ENCODE measurements around the gene AARSD1.

The AARSD1 gene

DNA sequence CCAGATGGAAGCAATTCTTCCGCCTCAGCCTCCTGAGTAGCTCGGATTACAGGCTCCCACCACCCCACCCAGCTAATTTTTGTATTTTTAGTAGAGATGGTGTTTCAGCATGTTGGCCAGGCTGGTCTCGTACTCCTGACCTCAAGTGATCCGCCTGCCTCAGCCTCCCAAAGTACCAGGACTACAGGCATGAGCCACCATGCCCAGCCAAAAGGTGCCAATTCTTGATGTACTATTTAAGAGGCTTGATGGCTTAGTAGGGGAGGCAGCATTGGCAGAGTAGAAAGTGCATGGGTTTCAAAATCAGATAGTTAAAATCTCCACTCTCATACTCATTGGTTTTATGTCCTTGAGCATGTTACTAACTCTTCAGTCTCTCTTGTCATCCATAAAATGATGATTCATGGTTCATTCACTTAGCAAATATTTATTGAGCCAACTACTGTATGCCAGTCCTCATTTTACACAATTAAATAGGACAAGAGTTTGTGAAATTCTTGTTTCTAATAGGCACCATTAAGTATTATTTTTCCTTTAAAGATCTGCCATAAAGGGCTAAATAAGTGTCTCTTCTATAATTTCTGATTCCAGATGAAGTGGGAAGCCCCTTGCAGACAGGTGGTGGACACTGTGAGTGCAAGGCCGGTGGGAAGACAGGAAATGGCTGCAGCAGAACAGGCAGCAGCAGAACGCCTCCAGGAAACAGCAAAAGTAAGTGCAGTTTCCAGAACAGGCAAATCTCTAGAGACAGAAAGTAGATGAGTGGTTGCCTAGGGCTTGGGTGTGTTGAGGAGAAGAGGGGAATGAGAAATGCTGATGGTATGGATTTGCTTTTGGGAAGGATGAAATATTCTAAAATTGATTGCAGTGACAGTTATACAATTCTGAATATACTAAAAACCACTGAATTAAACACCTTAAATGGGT, 25.7 kb upstream of the AARSD1 start:
- H3K79me2 ChIP-seq (ENCODE audit: low read length), result peaks cover 12% of the 10 kb centered on the region
- no peak overlapping the region for H3K4me2 ChIP-seq (ENCODE audit: low read depth, low read length)
- H3K4me1 ChIP-seq (ENCODE audit: low read length), result no peaks in the 10 kb centered on the region
- no peak overlapping the region for H3K4me3 ChIP-seq (ENCODE audit: low read length)
- no peaks in the 10 kb centered on the region for H3K9me2 ChIP-seq (replicated peaks; ENCODE audit: insufficient read depth, low read length)
- TF ChIP-seq EZH2 (optimal IDR thresholded peaks at IDR 0.05; ENCODE audit: low read depth, low read length) (no peak), EZH2phosphoT487 (IDR thresholded peaks at IDR 0.05; ENCODE audit: low read length) (no peak), CTCF (IDR thresholded peaks at IDR 0.05; ENCODE audit: low read length) (no peak)
- H4K20me1 ChIP-seq (ENCODE audit: insufficient read depth, low read length), result no peaks in the 10 kb centered on the region
- no peaks in the 10 kb centered on the region for H3K27me3 ChIP-seq (replicated peaks; ENCODE audit: insufficient read depth, low read length)
- DNase-seq, result no peak
- peaks cover 16% of the 10 kb centered on the region for H3K36me3 ChIP-seq (replicated peaks; ENCODE audit: insufficient read depth, low read length)
- H3K9ac ChIP-seq (ENCODE audit: low read length), result no peak overlapping the region
- no peak overlapping the region for H3K27ac ChIP-seq (ENCODE audit: low read length)
- H3K9me3 ChIP-seq (replicated peaks; ENCODE audit: insufficient read depth, low read length), result no peaks in the 10 kb centered on the region
- H2AFZ ChIP-seq (ENCODE audit: low read length), result no peak overlapping the region
- H3F3A ChIP-seq (ENCODE audit: insufficient read depth, low read length), result no peaks in the 10 kb centered on the region

DNA sequence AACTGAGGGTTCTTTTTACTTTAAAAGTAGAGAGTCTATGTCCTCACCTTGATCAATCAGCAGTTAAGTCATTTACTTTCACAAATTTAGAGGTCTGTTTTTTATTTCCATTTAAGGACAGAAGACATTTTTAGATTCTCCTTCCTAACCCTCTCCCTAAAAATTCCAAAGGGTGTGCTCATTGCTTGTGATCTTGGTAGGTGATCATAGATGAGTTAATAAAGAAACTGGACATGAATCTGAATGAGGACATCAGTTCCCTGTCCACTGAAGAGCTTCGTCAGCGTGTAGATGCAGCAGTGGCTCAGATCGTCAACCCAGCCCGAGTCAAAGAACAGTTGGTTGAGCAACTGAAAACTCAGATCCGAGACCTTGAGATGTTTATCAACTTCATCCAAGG, 24.9 kb upstream of the AARSD1 start:
- TF ChIP-seq EZH2 (optimal IDR thresholded peaks at IDR 0.05; ENCODE audit: low read depth, low read length) (no peak), CTCF (IDR thresholded peaks at IDR 0.05; ENCODE audit: low read length) (no peak), EZH2phosphoT487 (IDR thresholded peaks at IDR 0.05; ENCODE audit: low read length) (no peak)
- Histone ChIP-seq H3K9me3 (replicated peaks; ENCODE audit: insufficient read depth, low read length) (no peaks in the 10 kb centered on the region), H3K4me3 (ENCODE audit: low read length) (no peak overlapping the region), H2AFZ (ENCODE audit: low read length) (no peak overlapping the region), H3K27ac (ENCODE audit: low read length) (no peak overlapping the region), H4K20me1 (ENCODE audit: insufficient read depth, low read length) (no peaks in the 10 kb centered on the region), H3K27me3 (replicated peaks; ENCODE audit: insufficient read depth, low read length) (no peaks in the 10 kb centered on the region), H3F3A (ENCODE audit: insufficient read depth, low read length) (no peaks in the 10 kb centered on the region), H3K79me2 (ENCODE audit: low read length) (peaks cover 18% of the 10 kb centered on the region), H3K36me3 (replicated peaks; ENCODE audit: insufficient read depth, low read length) (peaks cover 16% of the 10 kb centered on the region), H3K9ac (ENCODE audit: low read length) (no peak overlapping the region), H3K4me1 (ENCODE audit: low read length) (no peaks in the 10 kb centered on the region), H3K4me2 (ENCODE audit: low read depth, low read length) (no peak overlapping the region), H3K9me2 (replicated peaks; ENCODE audit: insufficient read depth, low read length) (no peaks in the 10 kb centered on the region)
- no peak for DNase-seq

DNA sequence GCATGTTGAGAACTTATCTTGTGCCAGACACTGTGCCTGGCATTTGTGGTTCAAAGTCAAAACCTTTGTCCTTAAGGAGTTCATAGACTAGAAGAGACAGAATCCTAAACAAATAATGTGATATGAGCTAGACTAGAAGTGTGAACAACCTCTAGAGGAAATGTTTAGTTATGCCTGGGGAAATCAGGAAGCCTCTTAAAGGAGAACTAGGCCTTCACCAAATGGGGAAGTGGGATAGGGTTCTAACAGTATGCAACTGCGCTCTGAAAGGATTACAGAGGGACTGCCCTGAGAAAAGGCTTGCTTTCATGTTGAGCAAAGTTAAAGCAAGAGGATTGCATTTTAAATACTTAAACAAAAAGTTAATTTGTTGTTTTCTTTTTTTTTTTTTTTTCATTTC, 21.0 kb upstream of the AARSD1 start:
- Histone ChIP-seq H3K36me3 (replicated peaks; ENCODE audit: insufficient read depth, low read length) (peaks cover 5% of the 10 kb centered on the region; the same call in 1 of the 2 replicates), H2AFZ (ENCODE audit: low read length) (no peak overlapping the region), H3K27me3 (replicated peaks; ENCODE audit: insufficient read depth, low read length) (no peaks in the 10 kb centered on the region), H3K27ac (ENCODE audit: low read length) (no peak overlapping the region), H3K79me2 (ENCODE audit: low read length) (peaks cover 46% of the 10 kb centered on the region), H4K20me1 (ENCODE audit: insufficient read depth, low read length) (no peaks in the 10 kb centered on the region), H3F3A (ENCODE audit: insufficient read depth, low read length) (peaks cover 9% of the 10 kb centered on the region), H3K9me3 (replicated peaks; ENCODE audit: insufficient read depth, low read length) (no peaks in the 10 kb centered on the region), H3K9me2 (replicated peaks; ENCODE audit: insufficient read depth, low read length) (no peaks in the 10 kb centered on the region), H3K4me2 (ENCODE audit: low read depth, low read length) (no peak overlapping the region), H3K4me3 (ENCODE audit: low read length) (no peak overlapping the region), H3K9ac (ENCODE audit: low read length) (no peak overlapping the region), H3K4me1 (ENCODE audit: low read length) (0 out of 2 replicates have a peak, but pooled peaks cover 4% of the 10 kb centered on the region)
- no peak for DNase-seq
- no peak for TF ChIP-seq EZH2phosphoT487 (IDR thresholded peaks at IDR 0.05; ENCODE audit: low read length)
- TF ChIP-seq CTCF (IDR thresholded peaks at IDR 0.05; ENCODE audit: low read length), result no peak
- no peak for TF ChIP-seq EZH2 (optimal IDR thresholded peaks at IDR 0.05; ENCODE audit: low read depth, low read length)
